ENCODE data around the gene IFNB1. TPM values are rescaled to one million over a fixed set of nuclear protein-coding genes. Genes with fewer than 3 reads are reported as not detected.

IFNB1 gene
- total and polyA plus RNA-seq, 7 donors, result not detected

GRCh38 chr9:21081451-21081850, 3.7 kb upstream of the IFNB1 start:
- Histone ChIP-seq H3K4me1 (no peaks in the 10 kb centered on the region), H3K27me3 (ENCODE audit: insufficient read depth in 3 of 3, low read length in 2 of 3) (no peaks in the 10 kb centered on the region), H3K27ac (no peak overlapping the region), H3K9me3 (peaks cover 6% of the 10 kb centered on the region), H3K36me3 (ENCODE audit: insufficient read depth in 1 of 2, low read depth in 1 of 2) (no peaks in the 10 kb centered on the region), H3K4me3 (no peak overlapping the region)
- intact Hi-C loops (cut with DNase I), result no loop called here
- no peak for TF ChIP-seq CTCF (IDR thresholded peaks at IDR 0.05)
- ATAC-seq, result no peak
- DNase-seq, result no peak
- WGBS, 3 donors, result 71 to 84% (median 76%) methylated on average over 2 of the region's 2 CpGs

GRCh38 chr9:21080793-21081192, 3.1 kb upstream of the IFNB1 start:
- H3K36me3 ChIP-seq (ENCODE audit: insufficient read depth in 1 of 2, low read depth in 1 of 2), result no peaks in the 10 kb centered on the region
- H3K27ac ChIP-seq, result no peak overlapping the region
- no peaks in the 10 kb centered on the region for H3K27me3 ChIP-seq (ENCODE audit: insufficient read depth in 3 of 3, low read length in 2 of 3)
- intact Hi-C loops (cut with DNase I), result no loop called here
- H3K9me3 ChIP-seq, result no peaks in the 10 kb centered on the region
- H3K4me1 ChIP-seq, result no peaks in the 10 kb centered on the region
- 96 to 100% (median 100%) methylated on average over 1 of the region's 1 CpG for WGBS, 3 donors
- DNase-seq (no peak), ATAC-seq (no peak)
- no peak for TF ChIP-seq CTCF (IDR thresholded peaks at IDR 0.05)
- no peak overlapping the region for H3K4me3 ChIP-seq

- no peaks in the 10 kb centered on the region for H3K27me3 ChIP-seq (ENCODE audit: insufficient read depth in 3 of 3, low read length in 2 of 3)
- H3K27ac ChIP-seq, result no peak overlapping the region
- 85 to 92% (median 88%) methylated on average over 1 of the region's 1 CpG for WGBS, 3 donors
- H3K4me3 ChIP-seq, result no peak overlapping the region
- no peak for DNase-seq
- no peak for TF ChIP-seq CTCF (IDR thresholded peaks at IDR 0.05)
- no peaks in the 10 kb centered on the region for H3K36me3 ChIP-seq (ENCODE audit: insufficient read depth in 1 of 2, low read depth in 1 of 2)
- intact Hi-C loops (cut with DNase I), result no loop called here
- no peaks in the 10 kb centered on the region for H3K9me3 ChIP-seq
- ATAC-seq, result no peak
- H3K4me1 ChIP-seq, result no peaks in the 10 kb centered on the region
Observed at GRCh38 chr9:21078702-21079101, 960 bp upstream of the IFNB1 start.

- Histone ChIP-seq H3K9me3 (no peaks in the 10 kb centered on the region), H3K4me3 (no peak overlapping the region), H3K27ac (no peak overlapping the region), H3K36me3 (ENCODE audit: insufficient read depth in 1 of 2, low read depth in 1 of 2) (no peaks in the 10 kb centered on the region), H3K4me1 (peaks cover 4% of the 10 kb centered on the region), H3K27me3 (ENCODE audit: insufficient read depth in 3 of 3, low read length in 2 of 3) (no peaks in the 10 kb centered on the region)
- WGBS, 3 donors, result 60 to 65% (median 63%) methylated on average over 3 of the region's 3 CpGs
- no peak for ATAC-seq
- intact Hi-C loops (cut with DNase I), result no loop called here
- TF ChIP-seq CTCF (IDR thresholded peaks at IDR 0.05), result no peak
- no peak for DNase-seq
Observed at GRCh38 chr9:21075484-21075883, 2.3 kb downstream of the IFNB1 start.

GRCh38 chr9:21070906-21071305, 6.8 kb downstream of the IFNB1 start:
- no peak for TF ChIP-seq CTCF (IDR thresholded peaks at IDR 0.05)
- no peak overlapping the region for H3K27ac ChIP-seq
- no peak overlapping the region for H3K4me3 ChIP-seq
- no peaks in the 10 kb centered on the region for H3K9me3 ChIP-seq
- DNase-seq, result no peak
- H3K36me3 ChIP-seq (ENCODE audit: insufficient read depth in 1 of 2, low read depth in 1 of 2), result no peaks in the 10 kb centered on the region
- no peak for ATAC-seq
- H3K4me1 ChIP-seq, result peaks cover 14% of the 10 kb centered on the region
- no peaks in the 10 kb centered on the region for H3K27me3 ChIP-seq (ENCODE audit: insufficient read depth in 3 of 3, low read length in 2 of 3)
- intact Hi-C loops (cut with DNase I), result no loop called here

All from psoas muscle (tissue), 8 donors.